Mesenchymal stem cell (in vitro differentiated cells and primary cell): ENCODE measurements around the gene VAV2.

Experiments used
- DNase-seq: peaks from one replicate; pipeline ENCODE4 v3.0.0-alpha.2; 2013
- H2AFZ ChIP-seq: one replicate; pipeline ENCODE4 v1.6.1; 2013; ENCODE audit warnings: low read depth, mild to moderate bottlenecking, control low read depth, inconsistent platforms, low read length, moderate library complexity
- H2AK5ac ChIP-seq: 2 replicates; pipeline ENCODE4 v1.6.1; 2013; ENCODE audit warnings: low read length, moderate library complexity, mild to moderate bottlenecking, inconsistent platforms; ENCODE audit not compliant: severe bottlenecking
- H2BK120ac ChIP-seq: one replicate; pipeline ENCODE4 v1.6.1; 2013; ENCODE audit warnings: low read depth, mild to moderate bottlenecking, inconsistent platforms, low read length, moderate library complexity
- H2BK12ac ChIP-seq, 2 experiments: one replicate each; pipeline ENCODE4 v1.6.1; 2013; ENCODE audit warnings: inconsistent platforms in 2 of 2, low read length in 2 of 2, mild to moderate bottlenecking in 2 of 2, moderate library complexity in 2 of 2, control low read depth in 1 of 2
- H2BK15ac ChIP-seq: one replicate; pipeline ENCODE4 v1.6.1; 2013; ENCODE audit warnings: mild to moderate bottlenecking, low read depth, inconsistent platforms; ENCODE audit not compliant: poor library complexity, severe bottlenecking
- H2BK5ac ChIP-seq: 2 replicates; pipeline ENCODE4 v1.6.1; 2013; ENCODE audit warnings: low read depth, mild to moderate bottlenecking, low read length, control low read depth, inconsistent platforms; ENCODE audit not compliant: poor library complexity, severe bottlenecking
- H3K14ac ChIP-seq, 2 experiments: one replicate each; pipeline ENCODE4 v1.6.1; 2013; ENCODE audit warnings: inconsistent platforms in 2 of 2, low read length in 2 of 2, control low read depth in 1 of 2, mild to moderate bottlenecking in 1 of 2, moderate library complexity in 1 of 2
- H3K18ac ChIP-seq, 2 experiments: one replicate each; pipeline ENCODE4 v1.6.1; 2013; ENCODE audit warnings: inconsistent platforms in 2 of 2, low read length in 2 of 2, control low read depth in 1 of 2, low read depth in 1 of 2, mild to moderate bottlenecking in 1 of 2
- H3K23ac ChIP-seq, 2 experiments: one replicate each; pipeline ENCODE4 v1.6.1; 2013; ENCODE audit warnings: inconsistent platforms in 2 of 2, low read length in 2 of 2, mild to moderate bottlenecking in 2 of 2, moderate library complexity in 2 of 2, control low read depth in 1 of 2
- H3K27ac ChIP-seq: 2 replicates; pipeline ENCODE4 v1.5.1; 2013; ENCODE audit warnings: mild to moderate bottlenecking, moderate library complexity, low read length, control low read depth, inconsistent platforms; ENCODE audit not compliant: poor library complexity, severe bottlenecking
- H3K27me3 ChIP-seq, 2 experiments: 2 replicates each; pipeline versions ENCODE4 v1.6.1 to v1.7.0; 2013; ENCODE audit warnings: low read length in 2 of 2, mild to moderate bottlenecking in 2 of 2, moderate library complexity in 2 of 2, control low read depth in 1 of 2, inconsistent platforms in 1 of 2; ENCODE audit not compliant: control insufficient read depth in 1 of 2, insufficient read depth in 1 of 2
- H3K36me3 ChIP-seq, 2 experiments: 2 replicates each; pipeline versions ENCODE4 v1.6.1 to v1.7.0; 2013; ENCODE audit warnings: low read length in 2 of 2, control low read depth in 1 of 2, inconsistent platforms in 1 of 2, low read depth in 1 of 2, mild to moderate bottlenecking in 1 of 2; ENCODE audit not compliant: insufficient read depth in 2 of 2, control insufficient read depth in 1 of 2
- H3K4ac ChIP-seq, 2 experiments: one replicate each; pipeline ENCODE4 v1.6.1; 2013; ENCODE audit warnings: inconsistent platforms in 2 of 2, low read length in 2 of 2, mild to moderate bottlenecking in 2 of 2, moderate library complexity in 2 of 2, control low read depth in 1 of 2, low read depth in 1 of 2
- H3K4me1 ChIP-seq: 2 replicates; pipeline ENCODE4 v1.6.1; 2013; ENCODE audit warnings: low read depth, low read length, control low read depth; ENCODE audit not compliant: control insufficient read depth, insufficient read depth
- H3K4me2 ChIP-seq: 2 replicates; pipeline ENCODE4 v1.6.1; 2013; ENCODE audit warnings: low read length, mild to moderate bottlenecking, inconsistent platforms; ENCODE audit not compliant: poor library complexity, severe bottlenecking
- H3K4me3 ChIP-seq, 2 experiments: 2 replicates each; pipeline versions ENCODE4 v1.5.1 to v1.7.0; 2013; ENCODE audit warnings: low read length in 2 of 2, mild to moderate bottlenecking in 2 of 2, control low read depth in 1 of 2, low read depth in 1 of 2; ENCODE audit not compliant: insufficient read depth in 1 of 2
- H3K79me1 ChIP-seq: replicated peaks from 2 replicates; pipeline ENCODE4 v1.6.1; 2013; ENCODE audit warnings: mild to moderate bottlenecking, control low read depth, low read length, inconsistent platforms; ENCODE audit not compliant: poor library complexity, severe bottlenecking
- H3K9ac ChIP-seq: 2 replicates; pipeline ENCODE4 v1.7.0; 2013; ENCODE audit warnings: mild to moderate bottlenecking, low read length, moderate library complexity
- H3K9me3 ChIP-seq: 2 replicates; pipeline ENCODE4 v1.7.0; 2013; ENCODE audit warnings: mild to moderate bottlenecking, low read length; ENCODE audit not compliant: control insufficient read depth
- H4K8ac ChIP-seq: one replicate; pipeline ENCODE4 v1.6.1; 2013; ENCODE audit warnings: inconsistent platforms, mild to moderate bottlenecking, low read length, moderate library complexity
- H4K91ac ChIP-seq: one replicate; pipeline ENCODE4 v1.6.1; 2013; ENCODE audit warnings: mild to moderate bottlenecking, low read length, inconsistent platforms
- WGBS: methylation state at CpG from one replicate; pipeline ENCODE4 v1.1.7; 2013; ENCODE audit warnings: mixed read lengths; 5-methylcytosine and 5-hydroxymethylcytosine counted together

VAV2 gene

GRCh38 chr9:133930046-133930681, 62.0 kb downstream of the VAV2 start:
- no peak overlapping the region for H2BK15ac ChIP-seq

DNA sequence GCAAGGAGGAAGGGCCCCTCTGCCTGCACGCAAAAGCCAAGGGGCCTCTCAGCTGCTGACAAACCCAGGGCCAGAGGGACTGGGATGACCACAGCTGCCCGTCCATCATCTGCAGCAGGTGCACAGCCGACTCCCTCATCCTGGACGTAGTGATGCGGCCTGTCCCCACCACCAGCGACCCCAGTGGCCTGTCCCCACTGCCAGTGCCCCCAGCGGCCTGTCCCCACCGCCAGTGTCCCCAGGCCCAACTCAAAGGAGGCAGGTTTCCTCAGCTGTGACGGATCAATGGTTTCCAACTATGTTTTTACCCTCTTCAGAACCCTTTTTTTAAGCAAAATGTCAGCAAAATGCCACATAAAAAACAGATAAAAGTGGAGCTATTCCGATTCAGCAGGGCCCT, 62.5 kb downstream of the VAV2 start:
- H2BK12ac ChIP-seq: no peak overlapping the region
- H3K27me3 ChIP-seq: no peaks in the 10 kb centered on the region
- no peak overlapping the region for H3K9ac ChIP-seq
- no peak overlapping the region for H3K4ac ChIP-seq
- no peak overlapping the region for H4K91ac ChIP-seq
- H3K4me1 ChIP-seq: peaks cover 38% of the 10 kb centered on the region
- no peak overlapping the region for H3K4me3 ChIP-seq
- H2BK5ac ChIP-seq: no peak overlapping the region
- H2BK15ac ChIP-seq: no peak overlapping the region
- H3K4me2 ChIP-seq: no peak overlapping the region
- no peak overlapping the region for H2AK5ac ChIP-seq
- no peak overlapping the region for H2BK120ac ChIP-seq
- no peak for DNase-seq
- H3K18ac ChIP-seq: no peak overlapping the region
- H2AFZ ChIP-seq: no peak overlapping the region
- WGBS: 84% methylated on average over 10 of the region's 10 CpGs
- H3K79me1 ChIP-seq: peaks cover 54% of the 10 kb centered on the region
- no peak overlapping the region for H3K14ac ChIP-seq
- no peak overlapping the region for H3K27ac ChIP-seq
- H3K23ac ChIP-seq: no peak overlapping the region
- H3K36me3 ChIP-seq: peaks cover 7 to 71% of the 10 kb centered on the region in 2 experiments
- H4K8ac ChIP-seq: no peak overlapping the region
- H3K9me3 ChIP-seq: no peaks in the 10 kb centered on the region

More at GRCh38 chr9:133930046-133930681, 62.0 kb downstream of the VAV2 start:
- Histone ChIP-seq H3K36me3 (peaks cover 7 to 69% of the 10 kb centered on the region in 2 experiments), H3K4me1 (peaks cover 43% of the 10 kb centered on the region), H3K14ac (no peak overlapping the region), H2BK120ac (no peak overlapping the region), H3K4me2 (no peak overlapping the region), H4K91ac (no peak overlapping the region), H4K8ac (no peak overlapping the region), H3K79me1 (peaks cover 54% of the 10 kb centered on the region), H3K27me3 (no peaks in the 10 kb centered on the region), H2AK5ac (no peak overlapping the region), H3K27ac (no peak overlapping the region), H3K9me3 (no peaks in the 10 kb centered on the region), H2AFZ (no peak overlapping the region), H2BK12ac (no peak overlapping the region), H3K23ac (no peak overlapping the region), H3K4ac (no peak overlapping the region), H3K18ac (no peak overlapping the region), H2BK5ac (no peak overlapping the region), H3K4me3 (no peak overlapping the region), H3K9ac (no peak overlapping the region)
- DNase-seq: no peak
- 74% methylated on average over 20 of the region's 20 CpGs for WGBS

GRCh38 chr9:133928248-133928764, 63.8 kb downstream of the VAV2 start:
- no peak overlapping the region for H3K18ac ChIP-seq
- H3K4ac ChIP-seq: no peak overlapping the region
- no peak overlapping the region for H2BK15ac ChIP-seq
- H3K27me3 ChIP-seq: no peaks in the 10 kb centered on the region
- H3K14ac ChIP-seq: no peak overlapping the region
- peaks cover 54% of the 10 kb centered on the region for H3K79me1 ChIP-seq
- no peak for DNase-seq
- no peak overlapping the region for H2AK5ac ChIP-seq
- no peak overlapping the region for H3K27ac ChIP-seq
- no peak overlapping the region for H3K4me3 ChIP-seq
- no peak overlapping the region for H2AFZ ChIP-seq
- peaks cover 7 to 69% of the 10 kb centered on the region in 2 experiments for H3K36me3 ChIP-seq
- H2BK12ac ChIP-seq: no peak overlapping the region
- no peak overlapping the region for H2BK5ac ChIP-seq
- 92% methylated on average over 14 of the region's 14 CpGs for WGBS
- no peak overlapping the region for H3K23ac ChIP-seq
- H4K8ac ChIP-seq: no peak overlapping the region
- no peak overlapping the region for H3K4me2 ChIP-seq
- no peak overlapping the region for H2BK120ac ChIP-seq
- no peak overlapping the region for H3K9ac ChIP-seq
- H3K4me1 ChIP-seq: peaks cover 36% of the 10 kb centered on the region
- H3K9me3 ChIP-seq: no peaks in the 10 kb centered on the region
- H4K91ac ChIP-seq: no peak overlapping the region

DNA sequence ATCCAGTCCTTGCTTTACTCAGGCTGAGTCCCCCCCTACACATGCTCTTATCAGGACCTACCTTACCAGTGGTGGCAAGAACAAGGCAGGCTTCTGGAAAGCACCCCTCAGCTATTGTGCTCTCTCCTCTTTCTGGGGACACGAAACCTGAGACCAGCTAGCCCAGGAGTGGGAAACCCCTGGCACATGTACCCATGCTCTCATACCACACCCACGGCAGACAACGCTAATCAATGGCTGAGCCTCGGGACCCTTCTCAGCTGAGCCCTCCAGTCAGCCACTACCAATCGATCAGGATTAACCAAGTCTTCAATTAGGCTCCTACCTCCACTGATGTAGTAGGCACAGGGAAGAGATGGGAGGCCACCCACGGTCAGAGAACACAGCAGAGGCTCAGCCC, 65.1 kb downstream of the VAV2 start:
- Histone ChIP-seq H3K36me3 (peaks cover 7 to 66% of the 10 kb centered on the region in 2 experiments), H3K18ac (no peak overlapping the region), H3K9me3 (no peaks in the 10 kb centered on the region), H3K27ac (no peak overlapping the region), H2BK15ac (no peak overlapping the region), H3K14ac (no peak overlapping the region), H2BK12ac (no peak overlapping the region), H2AK5ac (no peak overlapping the region), H2BK5ac (no peak overlapping the region), H3K9ac (no peak overlapping the region), H3K23ac (no peak overlapping the region), H3K4me1 (peaks cover 34% of the 10 kb centered on the region), H2AFZ (no peak overlapping the region), H3K4me3 (no peak overlapping the region), H3K4me2 (no peak overlapping the region), H3K79me1 (peaks cover 49% of the 10 kb centered on the region), H3K27me3 (no peaks in the 10 kb centered on the region), H2BK120ac (no peak overlapping the region), H4K8ac (no peak overlapping the region), H4K91ac (no peak overlapping the region), H3K4ac (no peak overlapping the region)
- no peak for DNase-seq
- WGBS: 81% methylated on average over 6 of the region's 6 CpGs
